Measurements from ENCODE around the gene CERS6. TPM values are rescaled to one million over a fixed set of nuclear protein-coding genes. Genes with fewer than 3 reads are reported as not detected.
"Not testable (repeated sequence)": the region's sequence is repeated elsewhere in the genome, so short reads cannot be mapped to it uniquely, and the experiment has no call there.

CERS6 gene
- polyA plus RNA-seq, 3 donors from 2014 or later, result 2.4 to 9.2 (median 5.6) TPM

GRCh38 chr2:168652997-168653921, 197.2 kb downstream of the CERS6 start:
- H3K4me3 Mint-ChIP-seq, result no peak overlapping the region
- DNase-seq, result no peak
- no peaks in the 10 kb centered on the region for H3K27me3 Mint-ChIP-seq (ENCODE audit: low read depth in 3 of 3)
- H3K36me3 Mint-ChIP-seq, result peaks cover 0 to 3% (median 3%) of the 10 kb centered on the region in 3 donors
- H3K4me1 Mint-ChIP-seq, result peaks cover 0 to 7% of the 10 kb centered on the region in 2 donors
- no peak overlapping the region for H3K27ac Mint-ChIP-seq
- H3K9me3 Mint-ChIP-seq, result no peaks in the 10 kb centered on the region

- H3K4me3 Mint-ChIP-seq, result no peak overlapping the region
- no peak overlapping the region for H3K27ac Mint-ChIP-seq
- H3K9me3 Mint-ChIP-seq, result no peaks in the 10 kb centered on the region
- H3K36me3 Mint-ChIP-seq, result peaks cover 0 to 3% (median 3%) of the 10 kb centered on the region in 3 donors
- no peak for DNase-seq
- no peaks in the 10 kb centered on the region for H3K27me3 Mint-ChIP-seq (ENCODE audit: low read depth in 3 of 3)
- H3K4me1 Mint-ChIP-seq, result peaks cover 0 to 7% of the 10 kb centered on the region in 2 donors
Observed at GRCh38 chr2:168654705-168655104, 198.6 kb downstream of the CERS6 start.

GRCh38 chr2:168655207-168655606, 199.1 kb downstream of the CERS6 start:
- Mint-ChIP-seq H3K4me1 (peaks cover 0 to 7% of the 10 kb centered on the region in 2 donors), H3K9me3 (no peaks in the 10 kb centered on the region), H3K27ac (peak overlapping the region in 1 of 6 donors; percentile 24), H3K4me3 (no peak overlapping the region), H3K27me3 (ENCODE audit: low read depth in 3 of 3) (no peaks in the 10 kb centered on the region), H3K36me3 (peaks cover 0 to 3% (median 3%) of the 10 kb centered on the region in 3 donors)
- DNase-seq, result no peak

GRCh38 chr2:168657378-168657777, 201.3 kb downstream of the CERS6 start:
- H3K9me3 Mint-ChIP-seq; H3K4me1 Mint-ChIP-seq; DNase-seq; H3K27me3 Mint-ChIP-seq (ENCODE audit: low read depth in 3 of 3); H3K4me3 Mint-ChIP-seq; H3K36me3 Mint-ChIP-seq; H3K27ac Mint-ChIP-seq: not testable (repeated sequence)

- Mint-ChIP-seq H3K27ac (no peak overlapping the region), H3K9me3 (no peaks in the 10 kb centered on the region), H3K27me3 (ENCODE audit: low read depth in 3 of 3) (no peaks in the 10 kb centered on the region), H3K4me1 (no peaks in the 10 kb centered on the region), H3K36me3 (peaks cover 0 to 3% (median 0%) of the 10 kb centered on the region in 3 donors), H3K4me3 (no peak overlapping the region)
- no peak for DNase-seq
Observed at GRCh38 chr2:168658706-168659105, 202.6 kb downstream of the CERS6 start.

GRCh38 chr2:168660870-168661862, 205.1 kb downstream of the CERS6 start:
- Mint-ChIP-seq H3K4me3 (no peak overlapping the region), H3K27ac (no peak overlapping the region), H3K4me1 (peaks cover 6 to 7% of the 10 kb centered on the region in 2 donors), H3K9me3 (no peaks in the 10 kb centered on the region), H3K36me3 (no peaks in the 10 kb centered on the region), H3K27me3 (ENCODE audit: low read depth in 3 of 3) (no peaks in the 10 kb centered on the region)
- DNase-seq, result no peak

GRCh38 chr2:168661863-168662256, 205.8 kb downstream of the CERS6 start:
- H3K4me1 Mint-ChIP-seq, result peaks cover 8 to 14% of the 10 kb centered on the region in 2 donors
- H3K36me3 Mint-ChIP-seq, result no peaks in the 10 kb centered on the region
- no peak for DNase-seq
- no peaks in the 10 kb centered on the region for H3K9me3 Mint-ChIP-seq
- H3K27me3 Mint-ChIP-seq (ENCODE audit: low read depth in 3 of 3), result no peaks in the 10 kb centered on the region
- no peak overlapping the region for H3K27ac Mint-ChIP-seq
- no peak overlapping the region for H3K4me3 Mint-ChIP-seq

GRCh38 chr2:168662651-168663208, 206.7 kb downstream of the CERS6 start:
- Mint-ChIP-seq H3K27ac (no peak overlapping the region), H3K9me3 (no peaks in the 10 kb centered on the region), H3K27me3 (ENCODE audit: low read depth in 3 of 3) (no peaks in the 10 kb centered on the region), H3K4me1 (peaks cover 14 to 22% of the 10 kb centered on the region in 2 donors), H3K4me3 (no peak overlapping the region), H3K36me3 (no peaks in the 10 kb centered on the region)
- DNase-seq, result no peak

GRCh38 chr2:168663993-168664392, 207.9 kb downstream of the CERS6 start:
- Mint-ChIP-seq H3K27ac (peak overlapping the region in 2 of 6 donors; percentile 29 to 32), H3K36me3 (no peaks in the 10 kb centered on the region), H3K4me1 (peaks cover 15 to 29% of the 10 kb centered on the region in 2 donors), H3K4me3 (no peak overlapping the region), H3K9me3 (no peaks in the 10 kb centered on the region), H3K27me3 (ENCODE audit: low read depth in 3 of 3) (no peaks in the 10 kb centered on the region)
- DNase-seq, result no peak

GRCh38 chr2:168664715-168665114, 208.6 kb downstream of the CERS6 start:
- DNase-seq, H3K9me3 Mint-ChIP-seq, H3K27ac Mint-ChIP-seq: not testable (repeated sequence)

GRCh38 chr2:168666339-168666738, 210.3 kb downstream of the CERS6 start:
- no peak overlapping the region for H3K27ac Mint-ChIP-seq
- H3K9me3 Mint-ChIP-seq, result no peaks in the 10 kb centered on the region
- no peaks in the 10 kb centered on the region for H3K36me3 Mint-ChIP-seq
- H3K27me3 Mint-ChIP-seq (ENCODE audit: low read depth in 3 of 3), result no peaks in the 10 kb centered on the region
- H3K4me1 Mint-ChIP-seq, result peaks cover 18 to 29% of the 10 kb centered on the region in 2 donors
- DNase-seq, result no peak
- no peak overlapping the region for H3K4me3 Mint-ChIP-seq

More at GRCh38 chr2:168664715-168665114, 208.6 kb downstream of the CERS6 start:
- not testable (repeated sequence) for H3K27me3 Mint-ChIP-seq (ENCODE audit: low read depth in 3 of 3); H3K36me3 Mint-ChIP-seq; H3K4me3 Mint-ChIP-seq
- H3K4me1 Mint-ChIP-seq, result peaks cover 15 to 29% of the 10 kb centered on the region in 2 donors

GRCh38 chr2:168667156-168667555, 211.1 kb downstream of the CERS6 start:
- H3K27me3 Mint-ChIP-seq (ENCODE audit: low read depth in 3 of 3), result no peaks in the 10 kb centered on the region
- peaks cover 18 to 29% of the 10 kb centered on the region in 2 donors for H3K4me1 Mint-ChIP-seq
- no peak overlapping the region for H3K4me3 Mint-ChIP-seq
- DNase-seq, result no peak
- no peaks in the 10 kb centered on the region for H3K9me3 Mint-ChIP-seq
- H3K27ac Mint-ChIP-seq, result peak overlapping the region in 1 of 6 donors; percentile 22
- H3K36me3 Mint-ChIP-seq, result no peaks in the 10 kb centered on the region

- no peaks in the 10 kb centered on the region for H3K9me3 Mint-ChIP-seq
- H3K4me3 Mint-ChIP-seq, result no peak overlapping the region
- peaks cover 14 to 24% of the 10 kb centered on the region in 2 donors for H3K4me1 Mint-ChIP-seq
- H3K27ac Mint-ChIP-seq, result no peak overlapping the region
- H3K27me3 Mint-ChIP-seq (ENCODE audit: low read depth in 3 of 3), result no peaks in the 10 kb centered on the region
- no peaks in the 10 kb centered on the region for H3K36me3 Mint-ChIP-seq
- no peak for DNase-seq
Observed at GRCh38 chr2:168669151-168669550, 213.1 kb downstream of the CERS6 start.

All from immature natural killer cell (primary cell).